HepG2 (cell line): ENCODE data around the gene TLCD3B. TPM values are rescaled to one million over a fixed set of nuclear protein-coding genes. Genes with fewer than 3 reads are reported as not detected.

ENCODE experiments used
- ATAC-seq: fragments of 200-7000 bp; cut with Tn5 transposase; 3 replicates; pipeline ENCODE4 v1.9.1; 2020; ENCODE audit warnings: mild to moderate bottlenecking, moderate library complexity
- Bru-seq: library from RNA; stranded (reverse); fragments of 400-500 nt; gene quantifications from one replicate; lab custom pipeline; 2021; lab: Mats Ljungman, UMichigan
- BruChase-seq, 2 experiments: library from RNA; stranded (reverse); fragments of 400-500 nt; gene quantifications; one replicate each; lab custom pipeline; 2021; lab: Mats Ljungman, UMichigan
- BruUV-seq: library from RNA; stranded (reverse); fragments of 400-500 nt; replicated peaks from 2 replicates; lab custom pipeline; 2021; lab: Mats Ljungman, UMichigan
- CTCF ChIA-PET: fragments of 300-600 bp; formaldehyde crosslinking; extraction: SDS; loops from one replicate; lab custom pipeline; 2021; ENCODE audit warnings: low total read pairs, inconsistent platforms, low intra/inter-chr PET ratio; lab: Yijun Ruan, JAX
- POLR2A ChIA-PET: fragments of 350-600 bp; sonication (Branson Sonifier 250); formaldehyde crosslinking; loops from one replicate; lab custom pipeline; 2020; ENCODE audit warnings: antibody characterized with exemption, inconsistent platforms; lab: Yijun Ruan, JAX
- DNase-seq: peaks from one replicate; pipeline ENCODE4 v3.0.0-alpha.2; 2015; ENCODE audit warnings: low spot score
- FAIRE-seq: peaks from 3 replicates; lab custom pipeline; 2011; peaks lifted over from hg19 to GRCh38; lab: Jason Lieb, UNC
- H2AFZ ChIP-seq: one replicate; pipeline ENCODE4 v1.6.1; 2011; ENCODE audit warnings: low read length, inconsistent platforms
- H3K27ac ChIP-seq: fragments of 300-600 bp; 3 replicates; pipeline ENCODE4 v1.8.0; 2011; ENCODE audit warnings: mixed run types, mild to moderate bottlenecking, mixed read lengths, low read length, inconsistent platforms; ENCODE audit not compliant: insufficient read depth; ENCODE audit errors: extremely low read length
- H3K27me3 ChIP-seq, 2 experiments: fragments of 200-600 bp in 1 of 2; 2 replicates in 1 of 2; 3 replicates in 1 of 2; pipeline versions ENCODE4 v1.6.0 to v1.8.0; 2011; ENCODE audit warnings: low read length in 2 of 2, mild to moderate bottlenecking in 2 of 2, moderate library complexity in 2 of 2, inconsistent platforms in 1 of 2; ENCODE audit not compliant: insufficient read depth in 2 of 2, control insufficient read depth in 1 of 2
- H3K36me3 ChIP-seq, 2 experiments: fragments of 200-600 bp in 1 of 2; replicated peaks in 1 of 2; 2 replicates in 1 of 2; 3 replicates in 1 of 2; pipeline versions ENCODE4 v1.5.1 to v1.8.0; 2011; ENCODE audit warnings: low read length in 2 of 2, inconsistent platforms in 1 of 2; ENCODE audit not compliant: insufficient read depth in 2 of 2, control insufficient read depth in 1 of 2
- H3K4me1 ChIP-seq: 2 replicates; pipeline ENCODE4 v1.5.1; 2012; ENCODE audit warnings: low read length, inconsistent platforms; ENCODE audit not compliant: insufficient read depth
- H3K4me2 ChIP-seq: 2 replicates; pipeline ENCODE4 v1.6.0; 2011; ENCODE audit warnings: low read depth, low read length, inconsistent platforms
- H3K4me3 ChIP-seq, 3 experiments: fragments of 200-600 bp in 1 of 3; sonication (generic), shearing (Covaris generic) in 1 of 3; replicated peaks in 1 of 3; 2 replicates each; pipeline ENCODE4 v1.5.1; 2011 to 2016; ENCODE audit warnings: low read length in 3 of 3, inconsistent platforms in 2 of 3, low read depth in 2 of 3, mild to moderate bottlenecking in 2 of 3, control low read depth in 1 of 3, mixed read lengths in 1 of 3; ENCODE audit not compliant: insufficient read depth in 1 of 3
- H3K79me2 ChIP-seq: one replicate; pipeline ENCODE4 v1.6.1; 2011; ENCODE audit warnings: low read length, inconsistent platforms; ENCODE audit not compliant: insufficient read depth
- H3K9ac ChIP-seq: 2 replicates; pipeline ENCODE4 v1.6.0; 2011; ENCODE audit warnings: mild to moderate bottlenecking, low read depth, low read length, inconsistent platforms; ENCODE audit not compliant: insufficient read depth
- H3K9me3 ChIP-seq: 2 replicates; pipeline ENCODE4 v1.5.1; 2012; ENCODE audit warnings: mild to moderate bottlenecking, low read length
- H4K20me1 ChIP-seq: 2 replicates; pipeline ENCODE4 v1.6.0; 2011; ENCODE audit warnings: inconsistent platforms, mild to moderate bottlenecking, low read length, moderate library complexity; ENCODE audit not compliant: insufficient read depth
- ZFP37 ChIP-seq: sonication (generic); formaldehyde crosslinking; IDR thresholded peaks from 2 replicates; pipeline ENCODE4 v1.4.0; 2020; ENCODE audit warnings: missing genetic modification reagents, borderline replicate concordance
- WGBS: methylation state at CpG from one replicate; pipeline ENCODE4 v1.1.6; 2017; ENCODE audit warnings: low lambda C conversion rate; 5-methylcytosine and 5-hydroxymethylcytosine counted together
- in situ Hi-C: cut with HindIII; loops from 2 replicates; pipeline ENCODE4 v1.10.0; 2017; ENCODE audit warnings: low pct_unique_long_range_greater_than_20kb; ENCODE audit not compliant: extremely low pct_ligation_motif_present
- intact Hi-C: fragments of 100-400 bp; cut with micrococcal nuclease; formaldehyde crosslinking; loops from one replicate; pipeline ENCODE4 v1.10.0; 2022; ENCODE audit not compliant: unreplicated experiment
- long read RNA-seq, 2 experiments: library from RNA in 1 of 2; library from polyadenylated mRNA in 1 of 2; stranded (forward) in 1 of 2; unstranded in 1 of 2; transcript quantifications; one replicate each; pipeline ENCODE4 v2.0.0, GENCODE V29; 2019 to 2022
- polyA minus RNA-seq, 3 experiments: library from RNA; depleted of rRNA, polyadenylated mRNA; stranded (reverse); fragments of >200 nt; gene quantifications; 2 replicates each; pipeline ENCODE4 v1.2.3, GENCODE V29; 2011; ENCODE audit warnings: low replicate concordance in 1 of 3
- polyA plus RNA-seq, 8 experiments: library from polyadenylated mRNA; depleted of rRNA in 3 of 8; stranded (reverse) in 7 of 8; unstranded in 1 of 8; fragments of >200 nt; fragmentation: Illumina TruSeq in 4 of 8; extraction: Trizol in 4 of 8; gene quantifications; 2 replicates each; pipeline versions ENCODE4 v1.2.1 to v1.2.3, GENCODE V29; 2011 to 2016; ENCODE audit warnings: low read depth in 4 of 8, missing spikeins in 1 of 8, mixed read lengths in 1 of 8; ENCODE audit not compliant: insufficient read depth in 1 of 8
- total RNA-seq, 5 experiments: library from RNA; depleted of rRNA; stranded (reverse); fragments of >200 nt; fragmentation: Illumina TruSeq; extraction: Trizol; gene quantifications; 2 replicates each; pipeline ENCODE4 v1.2.3, GENCODE V29; 2016; ENCODE audit warnings: low read depth in 1 of 5
- TF ChIP-seq, protein P1 (sequence below): sonication (generic); formaldehyde crosslinking; IDR thresholded peaks from 2 replicates; pipeline ENCODE4 v1.9.0; 2022; ENCODE audit warnings: missing genetic modification reagents, mild to moderate bottlenecking, borderline replicate concordance

TLCD3B gene, protein sequence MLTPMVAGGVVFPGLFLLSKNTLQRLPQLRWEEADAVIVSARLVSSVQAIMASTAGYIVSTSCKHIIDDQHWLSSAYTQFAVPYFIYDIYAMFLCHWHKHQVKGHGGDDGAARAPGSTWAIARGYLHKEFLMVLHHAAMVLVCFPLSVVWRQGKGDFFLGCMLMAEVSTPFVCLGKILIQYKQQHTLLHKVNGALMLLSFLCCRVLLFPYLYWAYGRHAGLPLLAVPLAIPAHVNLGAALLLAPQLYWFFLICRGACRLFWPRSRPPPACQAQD
- total RNA-seq (2016; rRNA removed; fragmentation: Illumina TruSeq; extraction: Trizol) (not detected in 2 replicates), polyA plus RNA-seq (2011; rRNA removed) (0.24 TPM in 1 of 2 replicates, not detected in the other), polyA minus RNA-seq (2011; rRNA and poly(A)+ RNA removed; ENCODE audit: low replicate concordance) (0.72 TPM in 1 of 2 replicates, not detected in the other), Bru-seq, nascent RNA (not detected), BruChase-seq, experiment 1, labeled RNA remaining after a 6-hour chase (percentile 11 among the genes with signal in this experiment), BruChase-seq, experiment 2, labeled RNA remaining after a 2-hour chase (percentile 13 among the genes with signal in this experiment)
- not detected in 2 replicates for total RNA-seq (2016; cell fraction: cytosol; rRNA removed; fragmentation: Illumina TruSeq; extraction: Trizol; ENCODE audit: low read depth)
- total RNA-seq (2016; cell fraction: insoluble cytoplasmic fraction; rRNA removed; fragmentation: Illumina TruSeq; extraction: Trizol), result not detected in 2 replicates
- not detected in 2 replicates for total RNA-seq (2016; cell fraction: membrane; rRNA removed; fragmentation: Illumina TruSeq; extraction: Trizol)
- total RNA-seq (2016; cell fraction: nucleus; rRNA removed; fragmentation: Illumina TruSeq; extraction: Trizol), result not detected in 2 replicates
- polyA plus RNA-seq (2011; cell fraction: cytosol; rRNA removed), result not detected in 2 replicates
- 0.10 and 0.54 TPM in 2 replicates for polyA plus RNA-seq (2011; cell fraction: nucleus; rRNA removed)
- not detected in 2 replicates for polyA plus RNA-seq (2012)
- polyA plus RNA-seq (2016; cell fraction: cytosol; fragmentation: Illumina TruSeq; extraction: Trizol; ENCODE audit: low read depth), result not detected in 2 replicates
- not detected in 2 replicates for polyA plus RNA-seq (2016; cell fraction: insoluble cytoplasmic fraction; fragmentation: Illumina TruSeq; extraction: Trizol; ENCODE audit: low read depth)
- not detected in 2 replicates for polyA plus RNA-seq (2016; cell fraction: membrane; fragmentation: Illumina TruSeq; extraction: Trizol; ENCODE audit: low read depth)
- polyA plus RNA-seq (2016; cell fraction: nucleus; fragmentation: Illumina TruSeq; extraction: Trizol; ENCODE audit: insufficient read depth, low read depth), result not detected in 2 replicates
- not detected in 2 replicates for polyA minus RNA-seq (2011; cell fraction: cytosol; rRNA and poly(A)+ RNA removed)
- polyA minus RNA-seq (2011; cell fraction: nucleus; rRNA and poly(A)+ RNA removed), result not detected in 2 replicates
- long read RNA-seq, experiment 1, result 0 reads
- long read RNA-seq, experiment 2, result 0 reads

- WGBS, result 8% methylated on average over 25 of the region's 27 CpGs
- intact Hi-C loops (loop anchor here (5.0 kb wide), 1 partner anchor 329 kb away; no protein-coding TSS in a partner anchor), in situ Hi-C loops (loop anchor here (10.0 kb wide), 1 partner anchor 336 kb away; no protein-coding TSS in a partner anchor)
- Histone ChIP-seq H3K36me3 (no peaks in the 10 kb centered on the region), H3K4me2 (peak within 1 kb of the TSS; percentile 33), H2AFZ (no peak within 1 kb of the TSS), H3K27ac (no peak within 1 kb of the TSS), H3K9ac (no peak within 1 kb of the TSS), H3K79me2 (no peaks in the 10 kb centered on the region), H3K27me3 (peaks cover 19 to 64% of the 10 kb centered on the region in 2 experiments), H3K4me3 (peak within 1 kb of the TSS in 1 of 3 experiments; percentile 18; a peak in 1 of 6 replicates), H4K20me1 (no peaks in the 10 kb centered on the region; the same call in 1 of the 2 replicates), H3K9me3 (no peaks in the 10 kb centered on the region), H3K4me1 (peaks cover 23% of the 10 kb centered on the region)
- DNase-seq, result no peak
- no peak for FAIRE-seq
- ChIA-PET CTCF (interaction anchor here (1.2 to 2.7 kb wide), 2 partner anchors 24 to 331 kb away, joined by 4 to 11 read pairs; no protein-coding TSS in a partner anchor), POLR2A (interaction anchor here (1.0 kb wide), 1 partner anchor 385 kb away, joined by 3 read pairs; no protein-coding TSS in a partner anchor)
- no peak for TF ChIP-seq ZFP37
- TF ChIP-seq, protein P1, sequence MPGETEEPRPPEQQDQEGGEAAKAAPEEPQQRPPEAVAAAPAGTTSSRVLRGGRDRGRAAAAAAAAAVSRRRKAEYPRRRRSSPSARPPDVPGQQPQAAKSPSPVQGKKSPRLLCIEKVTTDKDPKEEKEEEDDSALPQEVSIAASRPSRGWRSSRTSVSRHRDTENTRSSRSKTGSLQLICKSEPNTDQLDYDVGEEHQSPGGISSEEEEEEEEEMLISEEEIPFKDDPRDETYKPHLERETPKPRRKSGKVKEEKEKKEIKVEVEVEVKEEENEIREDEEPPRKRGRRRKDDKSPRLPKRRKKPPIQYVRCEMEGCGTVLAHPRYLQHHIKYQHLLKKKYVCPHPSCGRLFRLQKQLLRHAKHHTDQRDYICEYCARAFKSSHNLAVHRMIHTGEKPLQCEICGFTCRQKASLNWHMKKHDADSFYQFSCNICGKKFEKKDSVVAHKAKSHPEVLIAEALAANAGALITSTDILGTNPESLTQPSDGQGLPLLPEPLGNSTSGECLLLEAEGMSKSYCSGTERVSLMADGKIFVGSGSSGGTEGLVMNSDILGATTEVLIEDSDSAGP (CRISPR knock-in tag), result peak; percentile 89
- peak; percentile 19; the same call in 1 of the 3 replicates for ATAC-seq
- BruUV-seq, result no TSS peak
Measured at GRCh38 chr16:30030841-30031413, at the start of gene TLCD3B. Gene TLCD3B, minus strand, starts transcription at chr16:30031271. Its CDS starts 744 bp downstream, at chr16:30030527.
